ENCODE data around the gene PDIK1L.

The PDIK1L gene

DNA sequence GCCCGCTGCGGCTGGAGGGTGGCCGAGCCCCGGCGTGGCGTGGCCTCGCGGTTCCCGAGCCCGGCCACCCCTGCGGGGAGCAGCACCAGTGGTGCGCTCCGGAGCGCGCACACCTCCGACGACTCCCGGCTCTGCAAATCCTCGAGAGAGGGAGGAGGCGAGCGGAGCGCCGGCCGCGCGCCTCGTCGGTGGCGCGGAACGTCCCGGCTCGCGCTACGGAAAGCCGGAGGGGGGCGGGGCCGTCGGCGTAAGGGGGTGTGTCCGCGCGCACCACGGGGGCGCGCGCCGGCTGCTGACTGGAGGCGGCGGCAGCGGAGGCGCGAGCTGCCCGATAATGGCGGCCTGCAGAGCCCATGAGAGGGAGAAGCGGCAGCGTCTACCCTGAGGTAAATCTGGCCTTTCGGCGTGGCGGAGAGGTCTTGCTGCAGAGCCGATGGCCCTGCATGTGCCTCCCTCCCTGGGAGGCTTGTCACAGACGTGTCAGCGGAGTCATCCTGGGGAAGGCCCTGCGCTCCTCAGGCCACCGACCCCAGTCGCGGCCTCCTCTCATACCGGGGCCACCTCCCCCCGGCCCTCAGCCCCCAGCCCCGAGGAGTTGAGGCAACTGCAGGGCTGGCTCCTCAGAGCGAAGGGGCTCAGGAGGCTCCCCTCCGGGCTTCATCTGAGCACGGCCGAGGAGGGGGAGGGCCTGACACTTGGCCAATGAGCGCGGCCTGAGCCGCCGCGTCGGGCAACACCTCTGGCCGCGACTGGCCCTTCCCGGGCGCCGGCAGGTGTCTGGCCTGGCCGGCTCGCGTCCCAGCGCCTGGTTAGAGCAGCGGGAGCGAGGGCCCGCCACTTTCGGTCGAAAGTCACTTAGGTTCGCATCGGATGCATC lies at the start of gene PDIK1L:
TSS of gene PDIK1L (plus strand) at position 295 of the 877 bp plus-strand sequence. CDS start 2,485 bp downstream, outside the sequence.
- Histone ChIP-seq H3K36me3 (ENCODE audit: insufficient read depth, low read depth, low read length) (peaks cover 14% of the 10 kb centered on the region), H3K9me3 (ENCODE audit: insufficient read depth, low read depth, low read length) (no peaks in the 10 kb centered on the region), H3K27me3 (ENCODE audit: insufficient read depth, low read length) (peaks cover 14% of the 10 kb centered on the region), H3K27ac (ENCODE audit: low read length) (no peak within 1 kb of the TSS), H3K9ac (ENCODE audit: low read depth, low read length) (peak within 1 kb of the TSS; percentile 95; the same call in 1 of the 2 replicates), H3K4me3 (ENCODE audit: low read length) (peak within 1 kb of the TSS; percentile 97), H3K4me1 (ENCODE audit: insufficient read depth, low read length) (peaks cover 10% of the 10 kb centered on the region; the same call in 1 of the 2 replicates)

GRCh38 chr1:26064553-26064952 lies 47.1 kb upstream of the PDIK1L start:
- Histone ChIP-seq H3K27me3 (ENCODE audit: insufficient read depth, low read length) (no peaks in the 10 kb centered on the region; the same call in 1 of the 2 replicates), H3K27ac (ENCODE audit: low read length) (no peak overlapping the region), H3K4me1 (ENCODE audit: insufficient read depth, low read length) (no peaks in the 10 kb centered on the region), H3K9me3 (ENCODE audit: insufficient read depth, low read depth, low read length) (no peaks in the 10 kb centered on the region), H3K9ac (ENCODE audit: low read depth, low read length) (no peak overlapping the region), H3K36me3 (ENCODE audit: insufficient read depth, low read depth, low read length) (no peaks in the 10 kb centered on the region), H3K4me3 (ENCODE audit: low read length) (no peak overlapping the region)

DNA sequence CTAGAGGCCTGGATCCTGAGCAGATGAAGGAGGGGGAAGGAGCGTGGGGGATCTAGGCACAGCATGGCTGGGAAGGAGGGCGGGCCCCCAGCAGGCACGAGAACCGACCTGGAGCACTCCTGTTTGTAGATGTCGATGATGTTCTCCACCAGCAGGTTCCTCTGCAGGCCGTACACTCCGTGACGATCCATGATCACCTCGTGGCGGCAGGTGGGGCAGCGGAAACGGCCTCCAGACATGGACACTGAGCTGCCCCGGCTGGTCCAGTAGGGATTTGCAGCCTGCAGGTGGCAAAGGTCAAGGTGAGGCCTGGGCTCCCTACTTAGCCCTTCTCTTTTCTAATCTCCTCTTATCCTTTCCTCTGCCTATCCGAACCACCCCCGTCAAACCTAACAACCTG lies 45.5 kb upstream of the PDIK1L start:
- Histone ChIP-seq H3K9me3 (ENCODE audit: insufficient read depth, low read depth, low read length) (no peaks in the 10 kb centered on the region), H3K4me3 (ENCODE audit: low read length) (no peak overlapping the region), H3K36me3 (ENCODE audit: insufficient read depth, low read depth, low read length) (no peaks in the 10 kb centered on the region), H3K4me1 (ENCODE audit: insufficient read depth, low read length) (no peaks in the 10 kb centered on the region), H3K27me3 (ENCODE audit: insufficient read depth, low read length) (no peaks in the 10 kb centered on the region), H3K27ac (ENCODE audit: low read length) (no peak overlapping the region), H3K9ac (ENCODE audit: low read depth, low read length) (no peak overlapping the region)

GRCh38 chr1:26066857-26067256 lies 44.8 kb upstream of the PDIK1L start:
- no peaks in the 10 kb centered on the region for H3K4me1 ChIP-seq (ENCODE audit: insufficient read depth, low read length)
- no peak overlapping the region for H3K9ac ChIP-seq (ENCODE audit: low read depth, low read length)
- no peaks in the 10 kb centered on the region for H3K27me3 ChIP-seq (ENCODE audit: insufficient read depth, low read length)
- H3K9me3 ChIP-seq (ENCODE audit: insufficient read depth, low read depth, low read length): no peaks in the 10 kb centered on the region
- H3K4me3 ChIP-seq (ENCODE audit: low read length): no peak overlapping the region
- H3K36me3 ChIP-seq (ENCODE audit: insufficient read depth, low read depth, low read length): no peaks in the 10 kb centered on the region
- no peak overlapping the region for H3K27ac ChIP-seq (ENCODE audit: low read length)

GRCh38 chr1:26067432-26067911 lies 44.2 kb upstream of the PDIK1L start, which contains the start of gene TRIM63:
TSS of gene TRIM63 (minus strand) at chr1:26067630. CDS start at chr1:26067494, 136 bp downstream.
- no peak within 1 kb of the TSS for H3K9ac ChIP-seq (ENCODE audit: low read depth, low read length)
- no peaks in the 10 kb centered on the region for H3K9me3 ChIP-seq (ENCODE audit: insufficient read depth, low read depth, low read length)
- H3K4me1 ChIP-seq (ENCODE audit: insufficient read depth, low read length): no peaks in the 10 kb centered on the region
- H3K4me3 ChIP-seq (ENCODE audit: low read length): no peak within 1 kb of the TSS
- no peak within 1 kb of the TSS for H3K27ac ChIP-seq (ENCODE audit: low read length)
- H3K27me3 ChIP-seq (ENCODE audit: insufficient read depth, low read length): no peaks in the 10 kb centered on the region
- H3K36me3 ChIP-seq (ENCODE audit: insufficient read depth, low read depth, low read length): no peaks in the 10 kb centered on the region

DNA sequence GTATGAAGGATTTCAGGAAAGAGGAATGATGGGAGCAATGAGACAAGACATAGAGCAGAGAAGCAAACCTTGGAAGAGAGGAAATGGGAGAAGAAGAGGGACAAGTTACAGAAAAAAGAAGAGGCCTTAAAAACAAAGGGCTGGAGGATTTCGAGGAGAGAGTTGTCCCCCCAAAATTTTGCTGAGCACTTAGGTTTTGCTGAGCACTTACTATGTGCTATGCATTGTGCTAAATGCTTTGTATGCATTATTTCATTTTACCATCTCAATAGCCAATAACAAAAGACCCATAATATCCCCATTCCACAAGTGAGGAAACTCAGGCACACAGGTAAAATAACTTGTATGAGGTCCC lies 41.7 kb upstream of the PDIK1L start:
- Histone ChIP-seq H3K9me3 (ENCODE audit: insufficient read depth, low read depth, low read length) (no peaks in the 10 kb centered on the region), H3K4me1 (ENCODE audit: insufficient read depth, low read length) (no peaks in the 10 kb centered on the region), H3K27me3 (ENCODE audit: insufficient read depth, low read length) (no peaks in the 10 kb centered on the region)

GRCh38 chr1:26070296-26070962 lies 41.2 kb upstream of the PDIK1L start:
- no peak overlapping the region for H3K9ac ChIP-seq (ENCODE audit: low read depth, low read length)
- H3K36me3 ChIP-seq (ENCODE audit: insufficient read depth, low read depth, low read length): no peaks in the 10 kb centered on the region
- no peaks in the 10 kb centered on the region for H3K9me3 ChIP-seq (ENCODE audit: insufficient read depth, low read depth, low read length)
- H3K4me1 ChIP-seq (ENCODE audit: insufficient read depth, low read length): no peaks in the 10 kb centered on the region
- no peak overlapping the region for H3K4me3 ChIP-seq (ENCODE audit: low read length)
- H3K27ac ChIP-seq (ENCODE audit: low read length): no peak overlapping the region
- H3K27me3 ChIP-seq (ENCODE audit: insufficient read depth, low read length): no peaks in the 10 kb centered on the region

More for the DNA sequence above, 41.7 kb upstream of the PDIK1L start:
- Histone ChIP-seq H3K9ac (ENCODE audit: low read depth, low read length) (no peak overlapping the region), H3K27ac (ENCODE audit: low read length) (no peak overlapping the region), H3K36me3 (ENCODE audit: insufficient read depth, low read depth, low read length) (no peaks in the 10 kb centered on the region), H3K4me3 (ENCODE audit: low read length) (no peak overlapping the region)

DNA sequence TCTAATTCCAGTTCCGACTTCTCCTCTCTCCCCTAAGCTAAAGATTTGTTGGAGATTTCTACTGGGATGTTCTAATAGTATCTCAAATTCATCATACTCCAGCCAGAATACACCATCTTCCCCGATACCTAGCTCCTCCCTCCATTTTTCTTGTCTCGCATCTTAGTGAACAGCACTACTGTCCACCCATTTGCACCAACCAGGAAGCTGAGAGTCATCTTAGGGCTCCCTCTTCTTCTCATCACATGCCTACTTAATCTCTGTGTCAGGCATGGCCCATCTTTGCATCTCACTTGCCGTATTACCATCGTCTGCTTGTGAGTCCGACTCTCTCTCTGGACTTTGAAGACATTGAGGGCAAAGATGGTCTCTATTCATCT lies 40.7 kb upstream of the PDIK1L start:
- Histone ChIP-seq H3K9ac (ENCODE audit: low read depth, low read length) (no peak overlapping the region), H3K27ac (ENCODE audit: low read length) (no peak overlapping the region), H3K27me3 (ENCODE audit: insufficient read depth, low read length) (no peaks in the 10 kb centered on the region)

DNA sequence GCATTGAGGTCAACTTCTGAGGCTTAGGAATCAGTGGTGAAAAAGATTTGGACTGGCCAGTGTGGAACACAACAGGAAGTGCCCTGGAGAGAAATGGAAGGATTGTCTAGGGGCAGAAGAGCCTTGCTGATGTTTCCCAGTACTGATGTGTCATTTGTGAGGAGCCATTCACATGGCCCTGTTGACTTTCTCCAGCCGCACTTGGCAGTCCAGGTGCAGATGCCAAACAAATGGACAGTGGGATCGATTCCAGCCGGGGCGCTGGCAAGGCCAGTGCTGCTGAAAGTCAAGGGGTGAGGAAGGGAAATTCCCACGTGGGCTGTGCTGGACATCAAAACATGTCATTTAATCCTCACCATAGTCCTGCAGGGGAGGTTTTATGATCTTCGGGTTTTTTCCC lies 39.3 kb upstream of the PDIK1L start:
- no peak overlapping the region for H3K9ac ChIP-seq (ENCODE audit: low read depth, low read length)
- H3K36me3 ChIP-seq (ENCODE audit: insufficient read depth, low read depth, low read length): no peaks in the 10 kb centered on the region
- H3K4me3 ChIP-seq (ENCODE audit: low read length): no peak overlapping the region
- no peaks in the 10 kb centered on the region for H3K9me3 ChIP-seq (ENCODE audit: insufficient read depth, low read depth, low read length)
- no peak overlapping the region for H3K27ac ChIP-seq (ENCODE audit: low read length)
- H3K4me1 ChIP-seq (ENCODE audit: insufficient read depth, low read length): no peaks in the 10 kb centered on the region
- H3K27me3 ChIP-seq (ENCODE audit: insufficient read depth, low read length): no peaks in the 10 kb centered on the region

More for the DNA sequence above, 40.7 kb upstream of the PDIK1L start:
- no peaks in the 10 kb centered on the region for H3K36me3 ChIP-seq (ENCODE audit: insufficient read depth, low read depth, low read length)
- no peaks in the 10 kb centered on the region for H3K9me3 ChIP-seq (ENCODE audit: insufficient read depth, low read depth, low read length)
- H3K4me1 ChIP-seq (ENCODE audit: insufficient read depth, low read length): no peaks in the 10 kb centered on the region
- no peak overlapping the region for H3K4me3 ChIP-seq (ENCODE audit: low read length)

DNA sequence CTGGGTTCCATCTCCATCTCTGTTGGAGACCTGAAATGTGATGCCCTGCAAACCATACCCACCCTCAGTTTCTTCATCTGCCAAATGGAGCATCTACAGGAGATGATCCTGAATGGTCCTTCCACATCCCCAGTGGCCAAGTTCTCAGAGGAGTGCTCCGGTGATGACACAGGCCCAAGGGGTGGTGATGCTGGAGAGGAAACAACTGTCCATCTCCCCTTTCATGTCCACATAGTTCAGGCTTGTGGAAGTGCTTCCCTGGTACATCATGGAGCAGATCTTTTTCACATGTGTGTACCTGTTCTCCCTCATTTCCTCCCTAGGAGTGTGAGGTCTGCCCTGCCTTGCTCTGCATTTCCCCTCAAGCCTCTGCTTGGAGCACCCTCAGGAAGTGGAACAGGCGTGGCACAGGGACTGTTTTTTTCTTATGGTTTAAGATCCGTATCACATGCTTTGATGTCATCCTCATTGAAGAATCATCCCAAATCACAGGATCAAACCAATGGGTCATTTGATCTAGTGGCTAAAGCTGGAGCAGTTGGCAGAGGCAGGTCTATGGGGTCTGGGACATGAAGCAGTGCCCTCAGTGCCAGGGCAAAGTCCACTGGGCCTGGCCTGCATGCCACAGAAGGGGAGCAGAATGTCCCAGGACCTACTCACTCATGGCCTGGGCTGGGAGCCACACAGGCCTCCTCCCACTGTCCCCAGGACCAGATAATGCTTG lies 36.0 kb upstream of the PDIK1L start:
- Histone ChIP-seq H3K36me3 (ENCODE audit: insufficient read depth, low read depth, low read length) (no peaks in the 10 kb centered on the region), H3K4me1 (ENCODE audit: insufficient read depth, low read length) (peaks cover 7% of the 10 kb centered on the region; the same call in 1 of the 2 replicates), H3K9me3 (ENCODE audit: insufficient read depth, low read depth, low read length) (no peaks in the 10 kb centered on the region), H3K4me3 (ENCODE audit: low read length) (no peak overlapping the region), H3K9ac (ENCODE audit: low read depth, low read length) (no peak overlapping the region), H3K27ac (ENCODE audit: low read length) (no peak overlapping the region), H3K27me3 (ENCODE audit: insufficient read depth, low read length) (no peaks in the 10 kb centered on the region)

DNA sequence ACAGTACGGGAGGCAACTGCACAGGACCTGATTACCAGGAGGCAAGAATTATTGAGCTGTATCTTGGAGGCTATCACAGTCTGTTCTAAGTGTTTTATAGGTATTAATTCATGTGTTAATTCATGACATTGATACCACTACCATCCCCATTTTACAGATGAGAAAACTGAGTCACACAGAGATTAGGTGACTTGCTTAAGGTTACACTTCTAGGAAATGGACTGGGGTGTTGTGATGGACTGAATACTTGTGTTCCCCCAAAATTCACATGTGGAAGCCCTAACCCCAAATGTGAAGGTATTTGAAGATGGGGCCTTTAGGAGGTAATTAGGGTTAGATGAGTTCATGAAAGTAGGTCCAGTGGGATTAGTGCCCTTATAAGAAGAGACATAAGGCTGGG lies 34.1 kb upstream of the PDIK1L start:
- peaks cover 7% of the 10 kb centered on the region; the same call in 1 of the 2 replicates for H3K4me1 ChIP-seq (ENCODE audit: insufficient read depth, low read length)
- H3K36me3 ChIP-seq (ENCODE audit: insufficient read depth, low read depth, low read length): no peaks in the 10 kb centered on the region
- no peak overlapping the region for H3K27ac ChIP-seq (ENCODE audit: low read length)
- H3K9ac ChIP-seq (ENCODE audit: low read depth, low read length): no peak overlapping the region
- no peaks in the 10 kb centered on the region for H3K9me3 ChIP-seq (ENCODE audit: insufficient read depth, low read depth, low read length)
- H3K4me3 ChIP-seq (ENCODE audit: low read length): no peak overlapping the region
- no peaks in the 10 kb centered on the region for H3K27me3 ChIP-seq (ENCODE audit: insufficient read depth, low read length)
